ENCODE measurements around the gene CLCNKA. TPM values are rescaled to one million over a fixed set of nuclear protein-coding genes. Genes with fewer than 3 reads are reported as not detected.
A peak's percentile ranks its signal among the peaks of the same experiment; 100 is the strongest.

Gene CLCNKA
- total RNA-seq, result 0.65 TPM
- long read RNA-seq, result 0 reads

GRCh38 chr1:16021681-16022080, at the start of gene CLCNKA:
TSS of gene CLCNKA (plus strand) at chr1:16022036. CDS start at chr1:16022620, 584 bp downstream.
- H3K36me3 ChIP-seq, result no peaks in the 10 kb centered on the region
- H3K27ac ChIP-seq, result no peak within 1 kb of the TSS
- H3K27me3 ChIP-seq (ENCODE audit: low read depth), result no peaks in the 10 kb centered on the region
- peaks cover 24% of the 10 kb centered on the region for H3K4me1 ChIP-seq
- intact Hi-C loops (cut with DNase I), result no loop called here
- H3K9me3 ChIP-seq, result no peaks in the 10 kb centered on the region
- ATAC-seq (no peak), DNase-seq (no peak)
- TF ChIP-seq CTCF (IDR thresholded peaks at IDR 0.05), result no peak
- H3K4me3 ChIP-seq, result no peak within 1 kb of the TSS

GRCh38 chr1:15972409-15972808, 49.4 kb upstream of the CLCNKA start:
- no peak overlapping the region for H3K4me3 ChIP-seq
- H3K36me3 ChIP-seq, result peaks cover 35% of the 10 kb centered on the region
- no peak for ATAC-seq
- H3K9me3 ChIP-seq, result no peaks in the 10 kb centered on the region
- H3K27me3 ChIP-seq (ENCODE audit: low read depth), result no peaks in the 10 kb centered on the region
- intact Hi-C loops (cut with DNase I), result no loop called here
- no peak for DNase-seq
- no peak for TF ChIP-seq CTCF (IDR thresholded peaks at IDR 0.05)
- H3K27ac ChIP-seq, result no peak overlapping the region
- peaks cover 33% of the 10 kb centered on the region for H3K4me1 ChIP-seq

GRCh38 chr1:15973772-15974171, 48.1 kb upstream of the CLCNKA start:
- Histone ChIP-seq H3K27me3 (ENCODE audit: low read depth) (no peaks in the 10 kb centered on the region), H3K9me3 (no peaks in the 10 kb centered on the region), H3K36me3 (peaks cover 28% of the 10 kb centered on the region), H3K27ac (no peak overlapping the region), H3K4me1 (peaks cover 23% of the 10 kb centered on the region), H3K4me3 (no peak overlapping the region)
- no peak for ATAC-seq
- TF ChIP-seq CTCF (IDR thresholded peaks at IDR 0.05), result no peak
- no peak for DNase-seq
- intact Hi-C loops (cut with DNase I), result no loop called here

GRCh38 chr1:15974855-15975254, 47.0 kb upstream of the CLCNKA start:
- no peaks in the 10 kb centered on the region for H3K9me3 ChIP-seq
- no peaks in the 10 kb centered on the region for H3K27me3 ChIP-seq (ENCODE audit: low read depth)
- DNase-seq (no peak), ATAC-seq (no peak)
- TF ChIP-seq CTCF (IDR thresholded peaks at IDR 0.05), result no peak
- peak overlapping the region; percentile 79 for H3K27ac ChIP-seq
- peaks cover 23% of the 10 kb centered on the region for H3K4me1 ChIP-seq
- peaks cover 19% of the 10 kb centered on the region for H3K36me3 ChIP-seq
- intact Hi-C loops (cut with DNase I), result no loop called here
- peak overlapping the region; percentile 86 for H3K4me3 ChIP-seq

- Histone ChIP-seq H3K27ac (peak overlapping the region; percentile 79), H3K27me3 (ENCODE audit: low read depth) (no peaks in the 10 kb centered on the region), H3K9me3 (no peaks in the 10 kb centered on the region), H3K36me3 (peaks cover 18% of the 10 kb centered on the region), H3K4me1 (peaks cover 23% of the 10 kb centered on the region), H3K4me3 (peak overlapping the region; percentile 86)
- peak; percentile 65 for DNase-seq
- ATAC-seq, result peak; percentile 84 to 88
- TF ChIP-seq CTCF (IDR thresholded peaks at IDR 0.05), result no peak
- intact Hi-C loops (cut with DNase I), result no loop called here
Measured at GRCh38 chr1:15975358-15975804, 46.5 kb upstream of the CLCNKA start.
